ENCODE measurements around the gene PKDCC. TPM values are rescaled to one million over a fixed set of nuclear protein-coding genes. Genes with fewer than 3 reads are reported as not detected.

PKDCC gene
- total and polyA plus RNA-seq, 2 donors from 2014 or later: 28.1 to 52.2 TPM

DNA sequence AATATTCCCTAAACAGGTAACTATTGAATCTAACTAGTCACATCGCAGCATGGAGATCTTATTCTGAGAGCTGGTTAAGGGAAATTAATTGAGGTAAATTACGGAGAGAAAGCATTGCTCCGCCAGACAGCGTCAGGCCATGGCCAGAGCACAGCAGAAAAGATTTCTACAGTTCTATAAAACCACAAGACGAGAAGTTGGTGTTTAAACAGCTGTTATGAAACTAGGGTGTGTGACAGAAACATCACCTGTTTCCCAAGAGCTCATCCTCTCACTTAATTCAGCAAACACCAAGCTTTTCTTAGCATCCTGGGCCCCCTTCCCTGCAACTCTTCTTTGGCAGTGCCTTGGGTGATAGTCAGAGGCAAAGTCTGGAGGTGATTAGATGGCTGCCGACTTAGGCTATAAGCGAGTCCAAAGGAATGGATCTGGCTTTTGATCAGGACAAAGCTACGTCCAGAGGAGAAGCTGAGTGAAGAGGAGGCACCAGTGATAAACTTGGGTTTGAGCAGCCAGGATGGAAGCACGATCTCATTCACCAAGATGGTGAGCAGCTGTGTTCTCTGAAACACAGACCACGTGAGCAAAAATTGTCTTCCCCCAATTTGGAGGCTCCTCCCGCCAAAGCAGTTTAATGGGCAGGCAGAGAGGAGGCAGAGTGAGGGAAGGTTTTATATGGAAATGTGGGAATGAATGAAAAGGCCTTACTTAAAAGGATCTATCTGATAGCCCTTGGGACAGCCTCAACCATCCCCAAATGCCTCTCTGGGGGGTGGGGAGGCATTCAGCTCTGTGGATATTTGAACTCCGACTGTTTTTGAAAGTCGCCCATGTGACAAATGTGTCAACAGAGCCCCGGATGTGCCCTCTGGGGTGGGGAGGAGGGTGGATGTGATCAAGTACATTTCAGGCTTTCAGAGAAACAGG, 57.8 kb downstream of the PKDCC start:
- H3K9me3 ChIP-seq (ENCODE audit: control insufficient read depth in 2 of 3, insufficient read depth in 1 of 3, low read length in 3 of 3): no peaks in the 10 kb centered on the region
- peak in 3 of 5 donors; percentile 60 to 88 (median 85) for DNase-seq
- FAIRE-seq: no peak
- TF ChIP-seq, protein P1, sequence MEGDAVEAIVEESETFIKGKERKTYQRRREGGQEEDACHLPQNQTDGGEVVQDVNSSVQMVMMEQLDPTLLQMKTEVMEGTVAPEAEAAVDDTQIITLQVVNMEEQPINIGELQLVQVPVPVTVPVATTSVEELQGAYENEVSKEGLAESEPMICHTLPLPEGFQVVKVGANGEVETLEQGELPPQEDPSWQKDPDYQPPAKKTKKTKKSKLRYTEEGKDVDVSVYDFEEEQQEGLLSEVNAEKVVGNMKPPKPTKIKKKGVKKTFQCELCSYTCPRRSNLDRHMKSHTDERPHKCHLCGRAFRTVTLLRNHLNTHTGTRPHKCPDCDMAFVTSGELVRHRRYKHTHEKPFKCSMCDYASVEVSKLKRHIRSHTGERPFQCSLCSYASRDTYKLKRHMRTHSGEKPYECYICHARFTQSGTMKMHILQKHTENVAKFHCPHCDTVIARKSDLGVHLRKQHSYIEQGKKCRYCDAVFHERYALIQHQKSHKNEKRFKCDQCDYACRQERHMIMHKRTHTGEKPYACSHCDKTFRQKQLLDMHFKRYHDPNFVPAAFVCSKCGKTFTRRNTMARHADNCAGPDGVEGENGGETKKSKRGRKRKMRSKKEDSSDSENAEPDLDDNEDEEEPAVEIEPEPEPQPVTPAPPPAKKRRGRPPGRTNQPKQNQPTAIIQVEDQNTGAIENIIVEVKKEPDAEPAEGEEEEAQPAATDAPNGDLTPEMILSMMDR (IDR thresholded peaks at IDR 0.05; ENCODE audit: borderline replicate concordance, extremely low read depth, insufficient read depth): no peak
- H3K27ac ChIP-seq (ENCODE audit: low read depth in 2 of 2, low read length in 2 of 2): peak overlapping the region; percentile 54 to 76
- no peak overlapping the region for H3K4me3 ChIP-seq (ENCODE audit: low read length in 3 of 3)
- H3K4me1 ChIP-seq (ENCODE audit: control insufficient read depth in 2 of 3, insufficient read depth in 2 of 3, low read depth in 1 of 3, low read length in 3 of 3): peaks cover 7 to 16% (median 10%) of the 10 kb centered on the region in 3 donors
- H3K9ac ChIP-seq (ENCODE audit: low read length in 3 of 3): no peak overlapping the region
- H3K36me3 ChIP-seq (ENCODE audit: control insufficient read depth in 2 of 3, insufficient read depth in 3 of 3, low read length in 3 of 3): no peaks in the 10 kb centered on the region
- intact Hi-C loops (cut with DNase I): no loop called here
- H3K27me3 ChIP-seq (ENCODE audit: control insufficient read depth, insufficient read depth, low read length): no peaks in the 10 kb centered on the region

DNA sequence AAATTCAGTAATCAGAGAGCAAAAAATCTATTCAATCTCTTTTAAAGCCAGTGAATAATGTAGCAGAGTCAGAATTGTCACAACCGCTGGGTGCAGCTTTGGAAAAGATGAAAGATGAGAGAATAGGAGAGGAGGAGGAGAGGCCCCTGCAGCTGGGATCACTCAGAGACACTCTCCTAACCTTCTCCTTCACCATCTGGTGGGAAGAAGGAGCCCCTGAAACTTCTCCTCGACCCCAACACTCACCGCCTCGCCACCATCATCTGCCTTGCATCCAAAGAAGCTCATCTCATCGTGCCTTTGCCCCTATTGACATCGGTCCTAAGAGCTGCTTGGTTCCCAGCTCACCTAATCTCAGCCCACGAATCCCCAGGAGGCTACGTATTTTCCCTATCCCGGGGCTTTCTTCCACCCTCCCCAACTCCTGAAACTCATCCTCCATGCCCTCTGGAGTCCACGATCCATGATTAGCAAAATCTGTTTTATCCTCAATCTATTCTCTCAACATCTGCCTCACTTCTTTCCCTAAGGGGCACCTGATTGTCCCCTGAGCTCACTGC, 58.5 kb downstream of the PKDCC start:
- Histone ChIP-seq H3K27me3 (ENCODE audit: control insufficient read depth, insufficient read depth, low read length) (no peaks in the 10 kb centered on the region), H3K4me1 (ENCODE audit: control insufficient read depth in 2 of 3, insufficient read depth in 2 of 3, low read depth in 1 of 3, low read length in 3 of 3) (peaks cover 7 to 21% (median 10%) of the 10 kb centered on the region in 3 donors), H3K36me3 (ENCODE audit: control insufficient read depth in 2 of 3, insufficient read depth in 3 of 3, low read length in 3 of 3) (no peaks in the 10 kb centered on the region), H3K27ac (ENCODE audit: low read depth in 2 of 2, low read length in 2 of 2) (peak overlapping the region; percentile 54 to 76), H3K9me3 (ENCODE audit: control insufficient read depth in 2 of 3, insufficient read depth in 1 of 3, low read length in 3 of 3) (no peaks in the 10 kb centered on the region), H3K4me3 (ENCODE audit: low read length in 3 of 3) (no peak overlapping the region), H3K9ac (ENCODE audit: low read length in 3 of 3) (no peak overlapping the region)
- intact Hi-C loops (cut with DNase I): no loop called here
- FAIRE-seq: no peak
- no peak for DNase-seq
- TF ChIP-seq, protein P1 (IDR thresholded peaks at IDR 0.05; ENCODE audit: borderline replicate concordance, extremely low read depth, insufficient read depth): no peak

DNA sequence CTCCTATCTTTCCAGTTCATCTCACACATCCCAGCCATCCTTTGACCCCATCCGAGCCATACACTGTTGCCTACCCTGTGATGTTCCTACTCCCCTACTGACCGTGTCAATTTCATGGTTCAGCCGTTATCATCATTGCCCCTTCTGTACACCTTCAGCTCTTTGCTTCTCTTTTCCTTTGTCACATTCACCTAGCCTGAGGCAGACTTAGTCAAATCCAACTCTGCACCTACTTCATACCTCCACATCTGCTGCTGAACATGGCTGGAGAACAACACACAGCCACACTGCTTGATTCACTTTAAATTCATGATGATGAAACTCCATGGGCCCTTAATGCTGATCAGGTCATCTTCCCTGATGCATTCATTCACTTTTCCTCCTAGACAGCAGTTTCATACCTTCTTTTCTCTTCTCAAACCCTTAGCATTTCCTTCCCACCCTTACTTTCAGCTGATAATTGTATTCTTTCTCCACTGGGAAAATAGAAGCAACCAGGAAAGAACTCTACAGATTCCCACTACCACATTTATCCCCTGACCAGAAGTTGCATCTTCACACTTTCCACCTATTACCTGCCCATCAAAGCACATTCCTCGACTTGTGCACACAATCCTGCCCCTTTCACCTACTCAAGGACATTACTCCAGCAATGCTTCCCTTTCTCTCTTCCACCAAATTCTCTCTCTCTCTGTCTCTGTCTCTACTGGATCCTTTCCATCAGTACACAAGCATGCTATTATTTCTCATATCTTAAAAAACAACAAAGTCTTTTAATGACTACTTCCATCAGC, 59.6 kb downstream of the PKDCC start:
- no peak for DNase-seq
- H3K4me3 ChIP-seq (ENCODE audit: low read length in 3 of 3): no peak overlapping the region
- intact Hi-C loops (cut with DNase I): no loop called here
- peaks cover 3 to 13% (median 10%) of the 10 kb centered on the region in 3 donors for H3K4me1 ChIP-seq (ENCODE audit: control insufficient read depth in 2 of 3, insufficient read depth in 2 of 3, low read depth in 1 of 3, low read length in 3 of 3)
- no peak overlapping the region for H3K27ac ChIP-seq (ENCODE audit: low read depth in 2 of 2, low read length in 2 of 2)
- no peaks in the 10 kb centered on the region for H3K9me3 ChIP-seq (ENCODE audit: control insufficient read depth in 2 of 3, insufficient read depth in 1 of 3, low read length in 3 of 3)
- TF ChIP-seq, protein P1 (IDR thresholded peaks at IDR 0.05; ENCODE audit: borderline replicate concordance, extremely low read depth, insufficient read depth): no peak
- H3K27me3 ChIP-seq (ENCODE audit: control insufficient read depth, insufficient read depth, low read length): no peaks in the 10 kb centered on the region
- no peak overlapping the region for H3K9ac ChIP-seq (ENCODE audit: low read length in 3 of 3)
- H3K36me3 ChIP-seq (ENCODE audit: control insufficient read depth in 2 of 3, insufficient read depth in 3 of 3, low read length in 3 of 3): no peaks in the 10 kb centered on the region
- FAIRE-seq: no peak

Other genes starting within 250 kb of the PKDCC start
- 53.6 TPM for gene EML4, start 121.3 kb downstream of the PKDCC start, total RNA-seq
- 13.0 TPM for gene EML4, start 121.3 kb downstream of the PKDCC start, polyA plus RNA-seq (ENCODE audit: insufficient read depth, low read depth, low replicate concordance)

Data from kidney (tissue), 14 donors.